Skeletal muscle satellite cell (primary cell): ENCODE results near the gene IMP3.

ENCODE experiments used
- H3K27me3 ChIP-seq: 2 replicates; pipeline ENCODE4 v1.7.0; 2013; ENCODE audit warnings: low read length; ENCODE audit not compliant: control insufficient read depth, insufficient read depth
- H3K36me3 ChIP-seq: 2 replicates; pipeline ENCODE4 v1.7.0; 2013; ENCODE audit warnings: mild to moderate bottlenecking, control low read depth, low read length; ENCODE audit not compliant: insufficient read depth
- H3K4me1 ChIP-seq: 2 replicates; pipeline ENCODE4 v1.7.0; 2013; ENCODE audit warnings: low read length; ENCODE audit not compliant: control insufficient read depth, insufficient read depth
- H3K4me2 ChIP-seq: 2 replicates; pipeline ENCODE4 v1.7.0; 2013; ENCODE audit warnings: mild to moderate bottlenecking, low read length
- H3K4me3 ChIP-seq: 2 replicates; pipeline ENCODE4 v1.7.0; 2013; ENCODE audit warnings: low read length
- H3K9ac ChIP-seq: 2 replicates; pipeline ENCODE4 v1.7.0; 2013; ENCODE audit warnings: mild to moderate bottlenecking, low read depth, low read length, moderate library complexity
- H3K9me3 ChIP-seq: replicated peaks from 2 replicates; pipeline ENCODE4 v1.7.0; 2013; ENCODE audit warnings: mild to moderate bottlenecking, control low read depth, low read length

Gene IMP3

GRCh38 chr15:75656331-75656730, 16.3 kb upstream of the IMP3 start:
- Histone ChIP-seq H3K9me3 (no peaks in the 10 kb centered on the region), H3K36me3 (peaks cover 43% of the 10 kb centered on the region), H3K4me3 (no peak overlapping the region), H3K4me1 (peaks cover 51% of the 10 kb centered on the region), H3K9ac (no peak overlapping the region), H3K27me3 (no peaks in the 10 kb centered on the region), H3K4me2 (no peak overlapping the region)

DNA sequence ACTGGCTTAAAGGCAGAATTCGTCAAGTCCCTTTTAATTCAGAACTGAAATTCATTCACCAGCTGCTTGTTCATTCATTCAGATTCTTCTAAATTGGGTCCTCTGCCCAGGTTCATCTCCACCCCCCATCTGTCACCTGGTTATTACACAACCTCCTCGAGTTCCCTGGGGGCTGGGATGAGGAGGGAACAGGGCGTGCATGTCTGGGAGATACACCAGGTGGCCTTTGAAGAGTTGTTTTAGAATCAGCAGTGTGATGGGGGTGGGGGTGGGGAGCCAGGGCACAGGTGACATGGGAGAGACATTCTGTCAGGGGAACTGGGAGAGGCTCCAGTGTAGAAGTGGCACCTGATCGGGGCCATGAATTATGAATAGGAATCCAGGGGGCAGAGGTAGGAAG, 15.9 kb upstream of the IMP3 start:
- Histone ChIP-seq H3K4me2 (no peak overlapping the region), H3K9me3 (no peaks in the 10 kb centered on the region), H3K4me1 (peaks cover 52% of the 10 kb centered on the region), H3K9ac (no peak overlapping the region), H3K4me3 (no peak overlapping the region), H3K27me3 (no peaks in the 10 kb centered on the region), H3K36me3 (peaks cover 43% of the 10 kb centered on the region)

DNA sequence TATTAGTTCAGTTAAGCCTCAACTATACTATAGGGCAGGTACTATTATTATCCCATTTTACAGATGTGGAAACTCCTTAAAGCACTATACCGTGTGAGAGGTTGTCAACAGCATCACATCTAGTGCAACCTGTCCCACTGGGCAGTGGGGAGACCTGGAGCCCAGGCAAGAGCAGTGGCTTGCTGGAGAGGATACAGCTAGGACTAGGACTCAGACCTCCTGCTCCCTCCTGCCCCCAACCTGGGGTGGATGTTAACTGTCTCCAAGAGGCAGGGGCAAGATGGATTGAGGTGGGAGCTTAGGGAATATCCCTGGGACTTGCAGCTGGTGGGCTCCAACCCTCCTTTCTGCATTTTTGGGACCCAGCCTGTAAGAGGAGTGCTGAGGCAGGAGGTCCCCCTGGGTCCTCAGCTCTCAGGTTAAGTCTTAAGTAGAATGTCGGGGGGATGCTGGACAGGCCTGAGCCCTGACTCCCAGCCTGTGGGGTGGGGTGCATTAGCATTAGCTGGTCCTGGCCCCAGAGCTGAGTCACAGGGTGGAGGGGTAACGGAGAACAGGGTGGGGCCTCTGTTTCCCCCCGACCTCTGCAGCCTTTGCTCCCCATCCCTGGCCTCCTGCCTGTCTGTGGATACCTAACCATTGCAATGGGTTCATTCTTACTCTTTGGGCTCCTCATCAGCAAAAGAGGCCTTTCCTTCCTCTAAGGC, 14.3 kb upstream of the IMP3 start:
- H3K9ac ChIP-seq = no peak overlapping the region
- H3K4me3 ChIP-seq = no peak overlapping the region
- H3K36me3 ChIP-seq = peaks cover 46% of the 10 kb centered on the region

GRCh38 chr15:75653347-75653913, 13.4 kb upstream of the IMP3 start:
- Histone ChIP-seq H3K27me3 (no peaks in the 10 kb centered on the region), H3K9me3 (no peaks in the 10 kb centered on the region), H3K4me1 (peaks cover 60% of the 10 kb centered on the region), H3K36me3 (peaks cover 40% of the 10 kb centered on the region), H3K9ac (no peak overlapping the region), H3K4me2 (peak overlapping the region; percentile 20), H3K4me3 (no peak overlapping the region)

More for the DNA sequence above, 14.3 kb upstream of the IMP3 start:
- peaks cover 52% of the 10 kb centered on the region for H3K4me1 ChIP-seq
- no peaks in the 10 kb centered on the region for H3K9me3 ChIP-seq
- H3K4me2 ChIP-seq = no peak overlapping the region
- H3K27me3 ChIP-seq = no peaks in the 10 kb centered on the region

- Histone ChIP-seq H3K4me2 (peak overlapping the region; percentile 93), H3K9ac (peak overlapping the region; percentile 20), H3K4me1 (peaks cover 60% of the 10 kb centered on the region), H3K9me3 (no peaks in the 10 kb centered on the region), H3K27me3 (no peaks in the 10 kb centered on the region), H3K36me3 (peaks cover 25% of the 10 kb centered on the region), H3K4me3 (peak overlapping the region; percentile 90)
These were observed 12.0 kb upstream of the IMP3 start for GRCh38 chr15:75651810-75652543.

DNA sequence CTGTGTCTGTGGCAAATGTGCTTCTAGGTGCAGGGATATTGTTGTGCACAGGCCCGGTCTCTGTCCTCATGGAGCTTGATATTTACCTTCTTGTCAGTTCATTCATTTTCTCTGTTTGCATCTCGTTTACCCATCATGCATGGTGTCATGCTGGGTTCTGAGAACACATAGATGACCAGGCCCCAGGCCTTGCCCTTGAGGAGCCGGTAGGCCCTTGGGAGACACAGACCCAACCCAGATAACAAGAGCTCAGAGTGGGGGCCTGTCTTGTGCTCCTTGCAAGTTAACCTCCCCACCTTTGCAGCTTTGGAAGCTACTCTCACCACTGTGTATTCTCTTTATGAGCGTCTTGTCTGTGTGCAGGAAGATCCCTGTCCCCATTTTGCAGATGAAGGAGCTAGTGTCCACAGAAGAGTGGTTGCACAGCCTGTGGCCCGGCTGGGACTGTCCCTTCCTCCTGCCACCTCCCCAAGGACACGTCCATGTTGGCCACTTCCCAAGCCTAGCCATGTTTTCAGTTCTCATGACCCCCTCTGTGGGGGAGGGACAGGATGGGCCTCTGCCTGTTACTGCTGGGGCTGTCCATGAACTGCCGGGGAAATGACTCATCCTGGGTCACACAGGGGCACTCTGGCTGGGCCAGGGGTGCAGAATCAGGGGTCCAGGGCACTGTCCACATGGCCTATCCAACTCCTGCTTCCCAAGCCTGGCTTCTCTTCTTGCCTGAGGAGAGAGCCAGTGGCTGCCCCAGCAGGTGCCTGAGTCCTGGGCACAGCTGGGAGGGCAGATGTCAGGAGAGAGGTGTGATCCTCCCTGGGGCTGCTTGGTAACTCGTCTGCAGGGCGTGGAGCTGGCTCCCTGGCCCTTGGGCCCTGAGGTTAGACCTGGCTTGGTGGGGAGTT, 11.1 kb upstream of the IMP3 start:
- Histone ChIP-seq H3K27me3 (no peaks in the 10 kb centered on the region), H3K4me3 (peak overlapping the region; percentile 90), H3K9ac (peak overlapping the region; percentile 20), H3K4me2 (peak overlapping the region; percentile 93), H3K36me3 (peaks cover 21% of the 10 kb centered on the region), H3K4me1 (peaks cover 68% of the 10 kb centered on the region), H3K9me3 (no peaks in the 10 kb centered on the region)

GRCh38 chr15:75649848-75650247, 9.8 kb upstream of the IMP3 start:
- peak overlapping the region; percentile 92 for H3K9ac ChIP-seq
- peak overlapping the region; percentile 93 for H3K4me2 ChIP-seq
- no peaks in the 10 kb centered on the region for H3K27me3 ChIP-seq
- peaks cover 68% of the 10 kb centered on the region for H3K4me1 ChIP-seq
- H3K4me3 ChIP-seq = peak overlapping the region; percentile 90
- no peaks in the 10 kb centered on the region for H3K9me3 ChIP-seq
- H3K36me3 ChIP-seq = peaks cover 19% of the 10 kb centered on the region

DNA sequence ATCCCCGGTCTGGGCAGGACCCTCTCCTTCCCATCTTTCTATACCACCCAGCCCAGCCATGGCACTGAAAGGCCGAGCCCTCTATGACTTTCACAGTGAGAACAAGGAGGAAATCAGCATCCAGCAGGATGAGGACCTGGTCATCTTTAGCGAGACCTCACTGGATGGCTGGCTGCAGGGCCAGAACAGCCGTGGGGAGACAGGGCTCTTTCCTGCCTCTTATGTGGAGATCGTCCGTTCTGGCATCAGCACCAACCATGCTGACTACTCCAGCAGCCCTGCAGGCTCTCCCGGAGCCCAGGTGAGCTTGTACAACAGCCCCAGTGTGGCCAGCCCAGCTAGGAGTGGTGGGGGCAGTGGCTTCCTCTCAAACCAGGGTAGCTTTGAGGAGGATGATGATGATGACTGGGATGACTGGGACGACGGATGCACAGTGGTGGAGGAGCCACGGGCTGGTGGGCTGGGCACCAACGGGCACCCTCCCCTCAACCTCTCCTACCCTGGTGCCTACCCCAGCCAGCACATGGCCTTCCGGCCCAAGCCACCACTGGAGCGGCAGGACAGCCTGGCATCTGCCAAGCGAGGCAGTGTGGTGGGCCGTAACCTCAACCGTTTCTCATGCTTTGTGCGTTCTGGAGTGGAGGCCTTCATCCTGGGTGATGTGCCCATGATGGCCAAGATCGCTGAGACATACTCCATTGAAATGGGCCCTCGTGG, 9.2 kb upstream of the IMP3 start:
- Histone ChIP-seq H3K9ac (peak overlapping the region; percentile 92), H3K4me3 (peak overlapping the region; percentile 90), H3K9me3 (no peaks in the 10 kb centered on the region), H3K4me1 (peaks cover 64% of the 10 kb centered on the region), H3K27me3 (no peaks in the 10 kb centered on the region), H3K36me3 (peaks cover 15% of the 10 kb centered on the region), H3K4me2 (peak overlapping the region; percentile 93)

DNA sequence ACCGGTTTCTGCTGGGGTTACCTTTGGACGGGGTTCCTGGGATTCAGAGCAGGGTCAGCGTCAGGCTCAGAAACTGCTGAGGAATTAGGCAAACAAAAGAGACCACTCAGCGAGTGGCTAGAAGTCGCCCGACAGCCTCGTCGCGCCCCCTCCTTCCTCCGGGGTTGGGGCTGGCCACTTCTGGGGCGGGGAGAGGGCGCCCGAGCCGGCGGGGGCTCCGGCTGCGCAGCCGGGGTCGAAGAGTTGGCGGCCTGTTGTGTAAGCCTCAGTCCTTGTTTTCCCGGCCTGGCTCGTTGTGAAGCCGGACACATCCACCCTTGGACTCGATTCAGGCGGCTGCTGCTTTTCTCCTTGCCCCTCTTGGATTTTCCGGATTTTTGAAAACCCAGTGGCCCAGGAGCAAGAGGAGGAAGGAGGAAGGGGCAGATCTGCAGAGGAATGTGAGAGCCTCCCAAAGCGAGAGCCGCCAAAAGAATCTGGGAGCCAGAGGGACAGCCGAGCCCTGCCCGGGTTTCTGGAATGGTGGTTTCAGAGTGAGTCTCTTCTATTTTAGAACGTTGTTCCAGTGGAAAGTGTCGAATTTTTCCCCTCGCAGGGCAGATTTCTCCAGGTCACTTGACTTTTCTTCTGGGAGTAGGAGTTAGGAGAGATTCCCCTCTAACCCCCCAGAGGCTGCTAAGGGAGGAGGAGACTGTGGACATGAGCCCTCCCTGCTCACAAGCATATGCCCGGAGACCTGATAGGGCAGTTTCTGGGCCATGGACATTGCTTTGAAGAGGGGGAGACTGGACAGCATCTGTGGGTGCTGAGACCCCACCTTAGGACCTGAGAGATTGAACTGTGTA, 8.4 kb upstream of the IMP3 start:
- Histone ChIP-seq H3K4me3 (peak overlapping the region; percentile 90), H3K4me2 (peak overlapping the region; percentile 93), H3K9me3 (no peaks in the 10 kb centered on the region), H3K27me3 (no peaks in the 10 kb centered on the region), H3K4me1 (peaks cover 61% of the 10 kb centered on the region), H3K9ac (peak overlapping the region; percentile 92), H3K36me3 (peaks cover 12% of the 10 kb centered on the region)
